ENCODE results near the gene SLC9A1. TPM values are rescaled to one million over a fixed set of nuclear protein-coding genes. Genes with fewer than 3 reads are reported as not detected.
A peak's percentile ranks its signal among the peaks of the same experiment; 100 is the strongest.

The SLC9A1 gene
- total RNA-seq, 6 donors from 2014 or later: 18.1 to 51.4 (median 31.5) TPM

DNA sequence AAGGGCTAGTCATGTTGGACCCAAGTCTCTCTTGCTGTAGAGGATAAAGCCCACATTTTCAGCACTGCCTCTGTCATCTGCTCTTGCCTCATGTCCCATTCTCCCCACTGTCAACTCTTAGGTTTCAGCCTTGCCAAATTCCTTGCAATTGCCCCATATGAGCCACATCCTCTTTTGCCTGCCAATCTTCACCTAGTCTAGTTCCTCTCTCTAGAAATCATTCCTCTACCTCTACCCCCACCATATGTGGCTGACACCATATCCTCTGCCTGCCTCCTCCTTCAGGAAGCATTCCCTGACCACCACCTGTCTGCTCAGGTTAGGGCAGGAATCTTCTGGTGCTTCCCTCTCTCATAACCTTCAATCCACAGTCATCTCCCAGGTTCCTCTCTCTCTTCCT, 38.2 kb downstream of the SLC9A1 start:
- DNase-seq (peak in 1 of 2 donors; percentile 66), ATAC-seq (ENCODE audit: low FRiP score in 2 of 2) (peak; percentile 7 to 41)
- peaks cover 70 to 89% (median 79%) of the 10 kb centered on the region in 4 donors for H3K4me1 ChIP-seq
- peak overlapping the region; percentile 71 to 84 (median 77) for H3K27ac ChIP-seq
- peak; percentile 19 to 80 for TF ChIP-seq POLR2AphosphoS5 (IDR thresholded peaks at IDR 0.05)
- no peak for TF ChIP-seq POLR2A (IDR thresholded peaks at IDR 0.05)
- no peaks in the 10 kb centered on the region for H3K27me3 ChIP-seq
- no peaks in the 10 kb centered on the region for H3K9me3 ChIP-seq
- no peak overlapping the region for H3K4me3 ChIP-seq
- peaks cover 0 to 8% (median 0%) of the 10 kb centered on the region in 4 donors for H3K36me3 ChIP-seq

DNA sequence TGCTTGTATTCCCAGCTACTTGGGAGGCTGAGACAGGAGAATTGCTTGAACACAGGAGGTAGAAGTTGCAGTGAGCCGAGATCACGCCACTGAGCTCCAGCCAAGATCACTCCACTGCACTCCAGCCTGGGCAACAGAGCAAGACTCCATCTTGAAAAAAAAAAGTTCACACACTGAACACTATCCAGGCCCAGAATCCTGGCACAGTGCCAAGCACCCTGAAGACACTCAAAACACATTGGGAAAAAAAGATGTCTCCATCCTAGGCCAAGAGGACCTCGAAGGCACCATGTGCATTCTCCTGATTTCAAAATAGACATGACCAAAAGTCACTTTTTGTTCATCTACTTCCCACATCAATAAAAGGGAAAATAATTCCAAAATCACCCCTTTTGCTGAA, 38.7 kb downstream of the SLC9A1 start:
- H3K9me3 ChIP-seq: no peaks in the 10 kb centered on the region
- H3K36me3 ChIP-seq: peaks cover 0 to 8% (median 0%) of the 10 kb centered on the region in 4 donors
- no peak overlapping the region for H3K4me3 ChIP-seq
- 62 to 69% methylated on average over 3 of the region's 3 CpGs for WGBS, 2 donors
- no peaks in the 10 kb centered on the region for H3K27me3 ChIP-seq
- DNase-seq (no peak), ATAC-seq (ENCODE audit: low FRiP score in 2 of 2) (no peak)
- peak overlapping the region; percentile 71 to 84 (median 77) for H3K27ac ChIP-seq
- TF ChIP-seq EP300 (IDR thresholded peaks at IDR 0.05) (no peak), POLR2AphosphoS5 (IDR thresholded peaks at IDR 0.05) (no peak), POLR2A (IDR thresholded peaks at IDR 0.05) (no peak)
- TF ChIP-seq, protein P1, sequence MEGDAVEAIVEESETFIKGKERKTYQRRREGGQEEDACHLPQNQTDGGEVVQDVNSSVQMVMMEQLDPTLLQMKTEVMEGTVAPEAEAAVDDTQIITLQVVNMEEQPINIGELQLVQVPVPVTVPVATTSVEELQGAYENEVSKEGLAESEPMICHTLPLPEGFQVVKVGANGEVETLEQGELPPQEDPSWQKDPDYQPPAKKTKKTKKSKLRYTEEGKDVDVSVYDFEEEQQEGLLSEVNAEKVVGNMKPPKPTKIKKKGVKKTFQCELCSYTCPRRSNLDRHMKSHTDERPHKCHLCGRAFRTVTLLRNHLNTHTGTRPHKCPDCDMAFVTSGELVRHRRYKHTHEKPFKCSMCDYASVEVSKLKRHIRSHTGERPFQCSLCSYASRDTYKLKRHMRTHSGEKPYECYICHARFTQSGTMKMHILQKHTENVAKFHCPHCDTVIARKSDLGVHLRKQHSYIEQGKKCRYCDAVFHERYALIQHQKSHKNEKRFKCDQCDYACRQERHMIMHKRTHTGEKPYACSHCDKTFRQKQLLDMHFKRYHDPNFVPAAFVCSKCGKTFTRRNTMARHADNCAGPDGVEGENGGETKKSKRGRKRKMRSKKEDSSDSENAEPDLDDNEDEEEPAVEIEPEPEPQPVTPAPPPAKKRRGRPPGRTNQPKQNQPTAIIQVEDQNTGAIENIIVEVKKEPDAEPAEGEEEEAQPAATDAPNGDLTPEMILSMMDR (IDR thresholded peaks at IDR 0.05): no peak
- peaks cover 75 to 89% (median 84%) of the 10 kb centered on the region in 4 donors for H3K4me1 ChIP-seq

DNA sequence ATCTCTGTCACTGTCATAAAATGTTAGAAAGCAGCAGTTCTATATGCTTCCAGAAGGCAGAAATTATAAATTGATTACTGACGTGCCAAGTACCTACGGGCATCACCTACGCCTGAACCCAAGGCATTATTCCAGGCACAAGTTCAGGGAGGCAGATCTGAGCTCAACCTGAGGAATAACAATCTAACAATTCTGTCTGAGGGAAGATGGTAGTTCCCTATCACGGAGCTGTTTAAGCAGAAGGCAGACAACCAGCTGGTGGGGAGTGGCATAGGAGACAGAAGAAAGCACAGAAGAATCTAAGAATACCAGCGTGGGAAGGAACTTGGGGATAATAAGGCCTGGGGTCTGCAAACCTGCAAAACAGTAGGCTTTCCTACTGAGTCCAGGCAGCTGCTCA, 40.4 kb downstream of the SLC9A1 start:
- no peaks in the 10 kb centered on the region for H3K27me3 ChIP-seq
- no peaks in the 10 kb centered on the region for H3K9me3 ChIP-seq
- H3K27ac ChIP-seq: peak overlapping the region; percentile 71 to 84 (median 77)
- DNase-seq (no peak), ATAC-seq (ENCODE audit: low FRiP score in 2 of 2) (no peak)
- H3K4me3 ChIP-seq: no peak overlapping the region
- TF ChIP-seq POLR2A (IDR thresholded peaks at IDR 0.05) (no peak), POLR2AphosphoS5 (IDR thresholded peaks at IDR 0.05) (no peak)
- TF ChIP-seq, protein P1 (IDR thresholded peaks at IDR 0.05): no peak
- peaks cover 73 to 88% (median 83%) of the 10 kb centered on the region in 4 donors for H3K4me1 ChIP-seq
- WGBS, 2 donors: 84 to 85% methylated on average over 5 of the region's 5 CpGs
- H3K36me3 ChIP-seq: peaks cover 0 to 8% (median 0%) of the 10 kb centered on the region in 4 donors

DNA sequence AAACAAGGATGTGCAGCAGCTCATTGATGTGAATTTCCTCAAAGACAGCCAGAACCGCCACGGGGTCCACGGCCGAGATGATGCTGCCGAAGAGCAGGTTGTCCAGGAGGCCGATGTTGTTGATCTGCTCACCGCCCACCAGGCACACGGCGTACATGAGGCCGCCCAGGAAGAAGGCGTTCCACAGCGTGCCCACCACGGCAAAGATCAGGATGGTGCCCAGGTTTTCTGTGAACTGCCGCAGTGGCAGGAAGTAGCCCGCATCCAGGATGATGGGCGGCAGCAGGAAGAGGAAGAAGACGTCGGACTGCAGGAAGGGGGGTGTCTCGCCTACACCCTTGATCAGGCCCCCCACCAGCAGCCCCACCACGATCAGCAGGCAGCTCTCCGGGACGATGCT, 41.1 kb downstream of the SLC9A1 start:
- peak overlapping the region in 3 of 4 donors; percentile 74 to 84 (median 80) for H3K27ac ChIP-seq
- no peaks in the 10 kb centered on the region for H3K9me3 ChIP-seq
- 70 to 77% methylated on average over 22 of the region's 22 CpGs for WGBS, 2 donors
- peaks cover 0 to 8% (median 2%) of the 10 kb centered on the region in 4 donors for H3K36me3 ChIP-seq
- H3K27me3 ChIP-seq: no peaks in the 10 kb centered on the region
- H3K4me3 ChIP-seq: no peak overlapping the region
- DNase-seq: no peak
- ATAC-seq (ENCODE audit: low FRiP score in 2 of 2): no peak
- TF ChIP-seq POLR2AphosphoS5 (IDR thresholded peaks at IDR 0.05): no peak
- TF ChIP-seq EP300 (IDR thresholded peaks at IDR 0.05): no peak
- no peak for TF ChIP-seq POLR2A (IDR thresholded peaks at IDR 0.05)
- peaks cover 66 to 82% (median 76%) of the 10 kb centered on the region in 4 donors for H3K4me1 ChIP-seq

DNA sequence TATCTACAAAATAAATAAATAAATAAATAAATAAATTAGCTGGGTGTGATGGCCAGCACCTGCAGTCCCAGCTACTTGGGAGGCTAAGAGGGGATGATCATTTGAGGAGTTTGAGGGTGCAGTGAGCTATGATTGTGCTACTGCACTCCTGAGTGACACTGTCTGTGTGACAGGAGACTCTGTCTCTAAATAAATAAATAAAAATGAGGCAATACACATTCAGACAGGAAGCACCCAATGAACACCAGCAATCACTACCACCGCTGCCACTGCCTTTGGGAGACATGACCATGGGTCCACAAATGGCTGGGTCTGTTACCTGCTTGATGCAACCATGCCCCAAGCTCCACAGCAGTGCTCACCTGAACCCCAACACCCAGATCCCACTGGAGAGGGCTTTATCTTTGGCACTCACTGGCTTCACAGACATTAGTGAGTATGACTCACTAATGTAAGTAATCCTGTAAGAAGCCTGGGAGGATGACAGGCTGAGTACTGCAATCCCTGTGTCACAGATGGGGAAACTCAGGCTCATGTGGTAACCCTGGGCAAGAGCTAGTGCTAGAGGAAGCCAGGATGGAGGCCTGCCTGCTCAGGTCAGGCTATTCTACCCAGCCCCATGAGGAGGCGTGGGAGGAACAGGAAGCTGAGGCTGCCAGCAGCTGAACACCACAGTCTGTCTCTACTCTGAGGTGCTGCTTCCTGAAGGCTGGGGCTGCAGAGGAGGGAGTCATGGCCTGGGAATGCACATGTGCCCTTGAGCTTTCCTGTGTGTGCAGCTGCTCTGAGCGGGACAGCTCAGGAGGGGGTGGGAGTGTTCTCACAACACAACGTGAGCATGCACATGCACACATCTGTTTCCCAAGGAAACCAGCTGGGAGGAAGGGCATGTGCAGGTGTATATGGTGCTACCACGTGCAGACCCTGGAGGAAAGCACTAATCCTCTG, 43.0 kb downstream of the SLC9A1 start:
- H3K4me1 ChIP-seq: peaks cover 47 to 63% (median 57%) of the 10 kb centered on the region in 4 donors

More for the DNA sequence above, 43.0 kb downstream of the SLC9A1 start:
- H3K4me3 ChIP-seq: no peak overlapping the region
- peak; percentile 89 to 93 for ATAC-seq (ENCODE audit: low FRiP score in 2 of 2)
- no peaks in the 10 kb centered on the region for H3K27me3 ChIP-seq
- peak overlapping the region; percentile 42 to 80 (median 72) for H3K27ac ChIP-seq
- peak; percentile 84 to 92 for TF ChIP-seq POLR2AphosphoS5 (IDR thresholded peaks at IDR 0.05)
- TF ChIP-seq POLR2A (IDR thresholded peaks at IDR 0.05): no peak
- TF ChIP-seq EP300 (IDR thresholded peaks at IDR 0.05): peak in 1 of 4 donors; percentile 42
- TF ChIP-seq, protein P1 (IDR thresholded peaks at IDR 0.05): peak in 5 of 6 experiments; percentile 25 to 70 (median 68)
- no peaks in the 10 kb centered on the region for H3K9me3 ChIP-seq
- peak in 1 of 2 donors; percentile 97 for DNase-seq
- 17 to 26% methylated on average over 4 to 5 of the region's 5 CpGs for WGBS, 2 donors
- H3K36me3 ChIP-seq: peaks cover 0 to 12% (median 3%) of the 10 kb centered on the region in 4 donors

Measured in upper lobe of left lung (tissue), 6 donors.